Measurements from ENCODE around the gene MGAT5. TPM values are rescaled to one million over a fixed set of nuclear protein-coding genes. Genes with fewer than 3 reads are reported as not detected.

Gene MGAT5
- total RNA-seq, 4 donors from 2014 or later, result 16.3 to 37.8 (median 32.5) TPM

- TF ChIP-seq, protein P1, sequence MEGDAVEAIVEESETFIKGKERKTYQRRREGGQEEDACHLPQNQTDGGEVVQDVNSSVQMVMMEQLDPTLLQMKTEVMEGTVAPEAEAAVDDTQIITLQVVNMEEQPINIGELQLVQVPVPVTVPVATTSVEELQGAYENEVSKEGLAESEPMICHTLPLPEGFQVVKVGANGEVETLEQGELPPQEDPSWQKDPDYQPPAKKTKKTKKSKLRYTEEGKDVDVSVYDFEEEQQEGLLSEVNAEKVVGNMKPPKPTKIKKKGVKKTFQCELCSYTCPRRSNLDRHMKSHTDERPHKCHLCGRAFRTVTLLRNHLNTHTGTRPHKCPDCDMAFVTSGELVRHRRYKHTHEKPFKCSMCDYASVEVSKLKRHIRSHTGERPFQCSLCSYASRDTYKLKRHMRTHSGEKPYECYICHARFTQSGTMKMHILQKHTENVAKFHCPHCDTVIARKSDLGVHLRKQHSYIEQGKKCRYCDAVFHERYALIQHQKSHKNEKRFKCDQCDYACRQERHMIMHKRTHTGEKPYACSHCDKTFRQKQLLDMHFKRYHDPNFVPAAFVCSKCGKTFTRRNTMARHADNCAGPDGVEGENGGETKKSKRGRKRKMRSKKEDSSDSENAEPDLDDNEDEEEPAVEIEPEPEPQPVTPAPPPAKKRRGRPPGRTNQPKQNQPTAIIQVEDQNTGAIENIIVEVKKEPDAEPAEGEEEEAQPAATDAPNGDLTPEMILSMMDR (IDR thresholded peaks at IDR 0.05), result no peak
- TF ChIP-seq POLR2A (IDR thresholded peaks at IDR 0.05), result no peak
- intact Hi-C loops (cut with DNase I; ENCODE audit: low total_unique reads), result no loop called here
- no peak for DNase-seq (ENCODE audit: low spot score in 2 of 2)
- 82% methylated on average over 10 of the region's 10 CpGs for WGBS, 2 donors
- H3K4me3 ChIP-seq (ENCODE audit: low read depth, poor library complexity, severe bottlenecking), result no peak overlapping the region
Measured at GRCh38 chr2:134360745-134361487, 107.0 kb downstream of the MGAT5 start.

- TF ChIP-seq, protein P1 (IDR thresholded peaks at IDR 0.05), result no peak
- TF ChIP-seq POLR2A (IDR thresholded peaks at IDR 0.05), result no peak
- DNase-seq (ENCODE audit: low spot score in 2 of 2), result no peak
- 96 to 100% methylated on average over 1 of the region's 1 CpG for WGBS, 2 donors
- intact Hi-C loops (cut with DNase I; ENCODE audit: low total_unique reads), result no loop called here
- H3K4me3 ChIP-seq (ENCODE audit: low read depth, poor library complexity, severe bottlenecking), result no peak overlapping the region
Measured at GRCh38 chr2:134361648-134362047, 107.8 kb downstream of the MGAT5 start.

GRCh38 chr2:134362152-134362668 lies 108.3 kb downstream of the MGAT5 start:
- intact Hi-C loops (cut with DNase I; ENCODE audit: low total_unique reads), result no loop called here
- 53 to 58% methylated on average over 1 of the region's 1 CpG for WGBS, 2 donors
- TF ChIP-seq POLR2A (IDR thresholded peaks at IDR 0.05), result no peak
- TF ChIP-seq, protein P1 (IDR thresholded peaks at IDR 0.05), result no peak
- H3K4me3 ChIP-seq (ENCODE audit: low read depth, poor library complexity, severe bottlenecking), result no peak overlapping the region
- DNase-seq (ENCODE audit: low spot score in 2 of 2), result no peak

- 86 to 91% methylated on average over 1 of the region's 1 CpG for WGBS, 2 donors
- H3K4me3 ChIP-seq (ENCODE audit: low read depth, poor library complexity, severe bottlenecking), result no peak overlapping the region
- DNase-seq (ENCODE audit: low spot score in 2 of 2), result no peak
- no peak for TF ChIP-seq POLR2A (IDR thresholded peaks at IDR 0.05)
- TF ChIP-seq, protein P1 (IDR thresholded peaks at IDR 0.05), result no peak
- intact Hi-C loops (cut with DNase I; ENCODE audit: low total_unique reads), result no loop called here
Measured at GRCh38 chr2:134362740-134363139, 108.9 kb downstream of the MGAT5 start.

- WGBS, 2 donors, result 92 to 94% methylated on average over 3 of the region's 3 CpGs
- no peak for DNase-seq (ENCODE audit: low spot score in 2 of 2)
- H3K4me3 ChIP-seq (ENCODE audit: low read depth, poor library complexity, severe bottlenecking), result no peak overlapping the region
- intact Hi-C loops (cut with DNase I; ENCODE audit: low total_unique reads), result no loop called here
- TF ChIP-seq POLR2A (IDR thresholded peaks at IDR 0.05), result no peak
- TF ChIP-seq, protein P1 (IDR thresholded peaks at IDR 0.05), result no peak
Measured at GRCh38 chr2:134365356-134365755, 111.5 kb downstream of the MGAT5 start.
